OCI-LY3 (cell line): Measurements from ENCODE around the gene PKHD1.
"Not testable (repeated sequence)": the region's sequence is repeated elsewhere in the genome, so short reads cannot be mapped to it uniquely, and the experiment has no call there.

Experiments used
- H2AFZ ChIP-seq: fragments of 200-600, 300-600 bp; shearing (Covaris generic); 2 replicates; pipeline ENCODE4 v1.6.0; 2014; ENCODE audit warnings: antibody characterized with exemption, low read depth, low read length
- H3K27ac ChIP-seq: fragments of 200-600, 300-600 bp; sonication (generic); 2 replicates; pipeline ENCODE4 v1.5.1; 2014; ENCODE audit warnings: mild to moderate bottlenecking, low read length, moderate library complexity, mixed read lengths
- H3K27me3 ChIP-seq: fragments of 200-600, 300-600 bp; sonication (generic); 2 replicates; pipeline ENCODE4 v1.6.1; 2014; ENCODE audit warnings: low read depth, low read length, mixed read lengths
- H3K36me3 ChIP-seq: fragments of 200-600, 300-600 bp; sonication (generic); replicated peaks from 2 replicates; pipeline ENCODE3; 2014; ENCODE audit warnings: low read depth, low read length, mixed read lengths
- H3K4me1 ChIP-seq: fragments of 300-600, 200-600 bp; sonication (generic); 2 replicates; pipeline ENCODE4 v1.6.1; 2014; ENCODE audit warnings: low read length, mixed read lengths
- H3K4me2 ChIP-seq: fragments of 200-600, 300-600 bp; sonication (generic); 2 replicates; pipeline ENCODE4 v1.6.1; 2014; ENCODE audit warnings: low read length, mixed read lengths
- H3K4me3 ChIP-seq: fragments of 300-600, 200-600 bp; sonication (generic); 2 replicates; pipeline ENCODE4 v1.5.1; 2014; ENCODE audit warnings: antibody characterized with exemption, mild to moderate bottlenecking, low read length, moderate library complexity
- H3K79me2 ChIP-seq: fragments of 300-600, 200-600 bp; shearing (Covaris generic); 2 replicates; pipeline ENCODE4 v1.6.1; 2014; ENCODE audit warnings: mild to moderate bottlenecking, low read length, mixed read lengths
- H3K9ac ChIP-seq: fragments of 300-600, 200-600 bp; shearing (Covaris generic); 2 replicates; pipeline ENCODE4 v1.6.0; 2014; ENCODE audit warnings: mild to moderate bottlenecking, low read length, moderate library complexity
- H3K9me3 ChIP-seq: fragments of 200-600, 300-600 bp; shearing (Covaris generic); 2 replicates; pipeline ENCODE4 v1.6.1; 2014; ENCODE audit warnings: low read length, mixed read lengths; ENCODE audit not compliant: insufficient read depth
- H4K20me1 ChIP-seq: fragments of 200-600, 300-600 bp; sonication (generic); 2 replicates; pipeline ENCODE4 v1.6.1; 2016; ENCODE audit warnings: low read length, mixed read lengths; ENCODE audit not compliant: insufficient read depth
- CTCF ChIP-seq: fragments of 200-600, 300-600 bp; sonication (generic); IDR thresholded peaks from 2 replicates; pipeline ENCODE4 v1.5.1; 2014; ENCODE audit warnings: antibody characterized with exemption, low read length, low read depth
- EZH2phosphoT487 ChIP-seq: fragments of 200-600 bp; shearing (Covaris generic); IDR thresholded peaks from 2 replicates; pipeline ENCODE4 v1.6.1; 2018; ENCODE audit warnings: antibody characterized with exemption, mixed run types, low read depth

Gene PKHD1

GRCh38 chr6:51992876-51993275, 94.5 kb downstream of the PKHD1 start:
- Histone ChIP-seq H3K79me2 (no peaks in the 10 kb centered on the region), H2AFZ (no peak overlapping the region), H3K4me1 (peaks cover 17% of the 10 kb centered on the region), H3K27me3 (peaks cover 5% of the 10 kb centered on the region; the same call in 1 of the 2 replicates), H3K36me3 (no peaks in the 10 kb centered on the region), H3K27ac (no peak overlapping the region), H3K9me3 (no peaks in the 10 kb centered on the region), H3K9ac (no peak overlapping the region), H3K4me2 (no peak overlapping the region), H4K20me1 (no peaks in the 10 kb centered on the region), H3K4me3 (no peak overlapping the region)
- TF ChIP-seq CTCF (no peak), EZH2phosphoT487 (no peak)

- Histone ChIP-seq H4K20me1 (no peaks in the 10 kb centered on the region), H3K9me3 (no peaks in the 10 kb centered on the region), H3K4me3 (no peak overlapping the region), H3K79me2 (no peaks in the 10 kb centered on the region), H2AFZ (no peak overlapping the region), H3K4me1 (no peaks in the 10 kb centered on the region), H3K27me3 (peaks cover 5% of the 10 kb centered on the region; the same call in 1 of the 2 replicates), H3K36me3 (no peaks in the 10 kb centered on the region), H3K9ac (no peak overlapping the region), H3K27ac (no peak overlapping the region), H3K4me2 (no peak overlapping the region)
- TF ChIP-seq EZH2phosphoT487 (no peak), CTCF (no peak)
Observed at GRCh38 chr6:51989789-51990188, 97.6 kb downstream of the PKHD1 start.

GRCh38 chr6:51986864-51987263, 100.5 kb downstream of the PKHD1 start:
- no peaks in the 10 kb centered on the region for H3K4me1 ChIP-seq
- no peaks in the 10 kb centered on the region for H3K36me3 ChIP-seq
- no peak overlapping the region for H2AFZ ChIP-seq
- H4K20me1 ChIP-seq: no peaks in the 10 kb centered on the region
- H3K4me3 ChIP-seq: no peak overlapping the region
- no peaks in the 10 kb centered on the region for H3K27me3 ChIP-seq
- H3K27ac ChIP-seq: no peak overlapping the region
- no peak overlapping the region for H3K4me2 ChIP-seq
- no peaks in the 10 kb centered on the region for H3K79me2 ChIP-seq
- no peak for TF ChIP-seq EZH2phosphoT487
- no peak for TF ChIP-seq CTCF
- no peaks in the 10 kb centered on the region for H3K9me3 ChIP-seq
- no peak overlapping the region for H3K9ac ChIP-seq

GRCh38 chr6:51983564-51983963, 103.8 kb downstream of the PKHD1 start:
- no peaks in the 10 kb centered on the region for H3K36me3 ChIP-seq
- H3K4me1 ChIP-seq: no peaks in the 10 kb centered on the region
- no peak overlapping the region for H3K9ac ChIP-seq
- H3K27me3 ChIP-seq: no peaks in the 10 kb centered on the region
- no peak overlapping the region for H3K27ac ChIP-seq
- no peak overlapping the region for H3K4me2 ChIP-seq
- H3K9me3 ChIP-seq: no peaks in the 10 kb centered on the region
- no peak overlapping the region for H3K4me3 ChIP-seq
- H4K20me1 ChIP-seq: no peaks in the 10 kb centered on the region
- H2AFZ ChIP-seq: no peak overlapping the region
- no peaks in the 10 kb centered on the region for H3K79me2 ChIP-seq
- TF ChIP-seq CTCF: no peak
- no peak for TF ChIP-seq EZH2phosphoT487

- H2AFZ ChIP-seq, H3K9ac ChIP-seq, H3K9me3 ChIP-seq, H3K27ac ChIP-seq, H3K36me3 ChIP-seq, H3K4me2 ChIP-seq, H3K79me2 ChIP-seq, H3K4me3 ChIP-seq, H4K20me1 ChIP-seq, H3K27me3 ChIP-seq, H3K4me1 ChIP-seq: not testable (repeated sequence)
Observed at GRCh38 chr6:51982695-51983094, 104.7 kb downstream of the PKHD1 start.
